AG09309 (cell line): ENCODE results near the gene MCU.
A peak's percentile ranks its signal among the peaks of the same experiment; 100 is the strongest.
"Not testable (repeated sequence)": the region's sequence is repeated elsewhere in the genome, so short reads cannot be mapped to it uniquely, and the experiment has no call there.

Source experiments
- DNase-seq: peaks from one replicate; pipeline ENCODE4 v3.0.0-alpha.2; 2010; ENCODE audit warnings: low read depth
- H3K4me3 ChIP-seq: 2 replicates; pipeline ENCODE4 v1.5.1; 2011; ENCODE audit warnings: mild to moderate bottlenecking, low read depth, low read length, moderate library complexity; ENCODE audit not compliant: control insufficient read depth
- TF ChIP-seq, protein P1 (sequence below): IDR thresholded peaks from 2 replicates; pipeline ENCODE4 v1.5.1; 2011; ENCODE audit warnings: mild to moderate bottlenecking, low read depth, low read length, inconsistent platforms; ENCODE audit not compliant: insufficient read depth, control insufficient read depth; ENCODE audit errors: missing control alignments

Gene MCU

DNA sequence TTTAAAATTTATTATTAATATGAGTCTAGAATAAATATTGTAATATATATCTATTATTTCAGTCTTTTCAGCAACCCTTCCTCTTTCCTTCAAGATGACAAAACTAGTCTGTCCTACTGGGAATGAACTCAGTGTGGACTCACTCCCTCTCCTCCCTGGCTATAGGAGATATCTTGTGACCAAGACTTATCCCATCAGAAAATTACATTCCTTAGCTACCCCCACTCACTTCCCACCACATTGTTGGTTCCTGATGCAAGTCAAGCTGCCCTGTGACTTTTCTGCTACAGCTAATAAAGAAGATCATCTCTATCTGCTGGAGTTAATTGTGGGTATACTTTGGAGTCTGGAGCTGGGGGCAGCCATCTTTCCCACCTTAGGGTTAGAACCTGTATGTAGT is 28.0 kb upstream of the MCU start:
- no peak for DNase-seq
- TF ChIP-seq, protein P1, sequence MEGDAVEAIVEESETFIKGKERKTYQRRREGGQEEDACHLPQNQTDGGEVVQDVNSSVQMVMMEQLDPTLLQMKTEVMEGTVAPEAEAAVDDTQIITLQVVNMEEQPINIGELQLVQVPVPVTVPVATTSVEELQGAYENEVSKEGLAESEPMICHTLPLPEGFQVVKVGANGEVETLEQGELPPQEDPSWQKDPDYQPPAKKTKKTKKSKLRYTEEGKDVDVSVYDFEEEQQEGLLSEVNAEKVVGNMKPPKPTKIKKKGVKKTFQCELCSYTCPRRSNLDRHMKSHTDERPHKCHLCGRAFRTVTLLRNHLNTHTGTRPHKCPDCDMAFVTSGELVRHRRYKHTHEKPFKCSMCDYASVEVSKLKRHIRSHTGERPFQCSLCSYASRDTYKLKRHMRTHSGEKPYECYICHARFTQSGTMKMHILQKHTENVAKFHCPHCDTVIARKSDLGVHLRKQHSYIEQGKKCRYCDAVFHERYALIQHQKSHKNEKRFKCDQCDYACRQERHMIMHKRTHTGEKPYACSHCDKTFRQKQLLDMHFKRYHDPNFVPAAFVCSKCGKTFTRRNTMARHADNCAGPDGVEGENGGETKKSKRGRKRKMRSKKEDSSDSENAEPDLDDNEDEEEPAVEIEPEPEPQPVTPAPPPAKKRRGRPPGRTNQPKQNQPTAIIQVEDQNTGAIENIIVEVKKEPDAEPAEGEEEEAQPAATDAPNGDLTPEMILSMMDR, result no peak

DNA sequence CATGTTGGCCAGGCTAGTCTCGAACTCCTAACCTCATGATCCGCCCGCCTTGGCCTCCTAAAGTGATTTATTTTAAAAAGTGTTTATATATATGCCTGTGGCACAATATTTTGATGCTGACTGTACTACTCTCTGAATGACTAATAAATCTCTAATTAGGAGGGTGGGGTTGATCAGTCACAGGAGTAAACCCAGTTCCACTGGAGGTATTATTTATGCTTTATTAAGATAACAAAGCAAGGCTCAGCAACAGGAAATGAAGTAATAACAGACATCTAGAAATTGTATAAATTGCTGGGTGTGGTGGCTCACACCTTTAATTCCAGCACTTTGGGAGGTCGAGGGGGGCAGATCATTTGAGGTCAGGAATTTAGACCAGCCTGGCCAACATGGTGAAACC is 26.0 kb upstream of the MCU start:
- TF ChIP-seq, protein P1, result no peak
- DNase-seq, result peak; percentile 13
- no peak overlapping the region for H3K4me3 ChIP-seq

More for the DNA sequence above, 28.0 kb upstream of the MCU start:
- no peak overlapping the region for H3K4me3 ChIP-seq

DNA sequence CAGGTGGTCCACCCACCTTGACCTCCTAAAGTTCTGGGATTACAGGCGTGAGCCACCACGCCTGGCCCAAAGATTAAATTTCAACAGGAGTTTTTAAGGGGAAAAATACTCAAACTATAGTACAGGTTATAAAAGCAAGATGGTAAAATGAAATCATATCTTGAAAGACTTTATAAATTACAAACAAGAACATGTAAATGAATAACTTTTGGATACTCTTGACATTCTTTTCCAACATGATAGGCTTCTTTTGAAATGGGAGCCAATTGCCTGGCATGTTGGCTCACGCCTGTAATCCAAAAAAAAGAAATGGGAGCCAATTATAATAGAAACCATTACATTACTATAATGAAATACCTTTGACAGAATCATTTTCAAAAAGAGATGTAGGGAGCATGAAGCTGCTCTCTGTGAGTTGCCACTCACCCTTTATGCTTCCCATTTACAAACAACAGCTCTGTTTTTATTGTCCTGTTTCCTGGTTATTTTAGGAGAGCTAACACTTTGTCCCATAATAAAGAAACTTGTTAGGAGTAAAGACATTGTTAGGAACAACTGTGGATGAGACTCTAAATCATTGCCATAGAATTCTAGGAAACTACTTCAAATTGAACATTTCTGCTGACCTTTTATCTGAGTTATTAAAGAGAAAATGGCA is 24.6 kb upstream of the MCU start:
- no peak overlapping the region for H3K4me3 ChIP-seq
- TF ChIP-seq, protein P1, result no peak
- no peak for DNase-seq

DNA sequence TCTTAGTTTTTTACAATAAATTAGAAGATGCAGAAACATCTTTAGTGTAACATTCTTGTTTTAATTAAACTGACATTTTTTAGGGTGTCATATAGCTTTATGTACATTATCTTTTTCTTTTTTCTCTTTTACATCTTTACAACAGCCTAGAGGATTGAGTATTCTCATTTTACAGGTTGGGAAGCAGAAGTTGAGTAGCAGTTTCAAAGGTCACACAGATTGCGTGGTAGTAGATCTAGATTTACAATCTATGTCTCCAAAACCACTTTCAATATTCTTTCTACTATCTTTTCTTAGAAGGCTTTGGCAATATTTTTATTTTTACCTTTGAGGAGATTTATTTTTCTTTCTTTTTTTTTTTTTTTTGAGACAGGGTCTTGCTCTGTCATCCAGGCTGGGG is 18.7 kb upstream of the MCU start:
- TF ChIP-seq, protein P1, result no peak
- no peak overlapping the region for H3K4me3 ChIP-seq
- no peak for DNase-seq

DNA sequence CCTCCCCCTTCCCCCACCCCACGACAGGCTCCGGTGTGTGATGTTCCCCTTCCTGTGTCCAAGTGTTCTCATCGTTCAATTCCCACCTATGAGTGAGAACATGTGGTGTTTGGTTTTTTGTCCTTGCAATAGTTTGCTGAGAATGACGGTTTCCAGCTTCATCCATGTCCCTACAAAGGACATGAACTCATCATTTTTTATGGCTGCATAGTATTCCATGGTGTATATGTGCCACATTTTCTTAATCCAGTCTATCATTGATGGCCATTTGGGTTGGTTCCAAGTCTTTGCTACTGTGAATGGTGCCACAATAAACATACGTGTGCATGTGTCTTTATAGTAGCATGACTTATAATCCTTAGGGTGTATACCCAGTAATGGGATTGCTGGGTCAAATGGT is 17.8 kb upstream of the MCU start:
- DNase-seq, H3K4me3 ChIP-seq: not testable (repeated sequence)

DNA sequence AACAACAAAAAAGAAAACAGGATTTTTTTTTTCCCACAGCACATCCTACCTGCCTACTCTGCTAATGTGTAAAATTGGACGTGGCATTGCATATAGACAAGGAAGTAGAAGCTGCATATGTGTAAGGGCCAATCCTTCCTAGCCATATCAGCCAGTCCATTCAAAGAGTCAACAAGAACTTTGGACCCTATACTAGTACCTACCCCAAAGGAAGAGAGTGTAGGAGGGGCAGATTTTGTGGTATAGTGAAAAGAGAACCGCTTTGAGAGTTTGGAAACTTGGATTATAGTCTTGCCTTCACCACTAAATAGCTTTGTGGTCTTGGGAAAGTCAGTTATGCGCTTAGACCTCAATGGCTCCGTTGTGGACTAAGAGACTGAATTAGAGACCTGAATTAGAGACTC is 12.1 kb upstream of the MCU start:
- DNase-seq, result no peak
- no peak overlapping the region for H3K4me3 ChIP-seq
- TF ChIP-seq, protein P1, result no peak

DNA sequence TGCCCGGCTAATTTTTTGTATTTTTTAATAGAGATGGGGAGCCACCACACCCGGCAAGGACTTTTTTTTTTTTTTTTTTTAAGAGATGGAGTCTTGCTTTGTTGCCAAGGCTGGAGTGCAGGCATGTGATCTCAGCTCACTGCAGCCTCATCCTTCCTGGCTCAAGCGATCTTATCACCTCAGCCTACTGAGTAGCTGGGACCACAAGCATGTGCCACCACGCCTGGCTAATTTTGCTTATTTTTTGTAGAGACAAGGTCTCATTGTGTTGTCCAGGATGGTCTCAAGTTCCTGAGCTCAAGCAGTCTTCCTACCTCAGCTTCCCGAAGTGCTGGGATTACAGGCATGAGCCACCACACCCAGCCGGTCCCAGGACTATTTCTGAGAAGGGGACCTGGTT is 9.3 kb upstream of the MCU start:
- H3K4me3 ChIP-seq, result no peak overlapping the region
- TF ChIP-seq, protein P1, result no peak
- no peak for DNase-seq
